ENCODE measurements around the gene DRD4. TPM values are rescaled to one million over a fixed set of nuclear protein-coding genes. Genes with fewer than 3 reads are reported as not detected.

Gene DRD4
- total and polyA plus RNA-seq, 10 of the 15 experiments (the other 5 are each of a cell fraction or from before 2014, with no cell fraction given), result not detected

DNA sequence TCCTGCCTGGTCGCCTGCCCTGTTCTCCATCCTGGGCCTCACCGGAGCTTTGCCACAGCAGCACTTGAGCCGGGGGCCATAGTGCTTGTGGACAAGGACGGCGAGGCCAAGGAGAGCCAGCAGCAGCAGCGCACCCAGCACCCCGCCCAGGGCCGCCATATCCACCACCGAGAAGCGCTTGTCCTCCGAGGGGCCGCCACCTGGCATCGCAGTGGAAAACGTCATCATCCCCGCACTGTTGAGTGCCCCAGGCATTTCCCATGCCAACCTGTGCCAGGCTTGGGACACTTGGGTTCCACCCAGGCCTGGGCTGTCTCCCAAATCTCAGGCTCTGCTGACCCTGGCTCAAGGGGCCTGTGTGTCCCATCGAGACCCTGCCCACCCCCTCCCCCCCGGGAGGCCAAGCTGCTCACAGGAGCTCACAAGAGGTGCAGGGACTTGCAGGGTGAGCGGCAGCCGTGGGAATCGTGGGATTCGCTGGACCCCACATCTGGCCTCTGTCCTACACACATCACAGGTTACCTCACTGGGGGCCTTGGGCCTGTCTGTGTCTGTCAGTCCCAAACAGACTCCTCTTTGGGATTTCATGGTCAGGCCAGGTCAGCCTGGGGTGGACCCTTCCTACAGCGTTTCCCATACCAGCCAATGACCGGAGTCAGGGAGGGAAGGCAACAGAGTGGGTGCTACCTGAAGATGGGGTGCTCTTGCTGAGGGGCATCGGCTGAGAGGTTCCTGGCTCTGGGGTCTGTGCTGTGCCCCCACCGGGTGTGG lies 19.0 kb upstream of the DRD4 start (continued):
- TF ChIP-seq, protein P1, sequence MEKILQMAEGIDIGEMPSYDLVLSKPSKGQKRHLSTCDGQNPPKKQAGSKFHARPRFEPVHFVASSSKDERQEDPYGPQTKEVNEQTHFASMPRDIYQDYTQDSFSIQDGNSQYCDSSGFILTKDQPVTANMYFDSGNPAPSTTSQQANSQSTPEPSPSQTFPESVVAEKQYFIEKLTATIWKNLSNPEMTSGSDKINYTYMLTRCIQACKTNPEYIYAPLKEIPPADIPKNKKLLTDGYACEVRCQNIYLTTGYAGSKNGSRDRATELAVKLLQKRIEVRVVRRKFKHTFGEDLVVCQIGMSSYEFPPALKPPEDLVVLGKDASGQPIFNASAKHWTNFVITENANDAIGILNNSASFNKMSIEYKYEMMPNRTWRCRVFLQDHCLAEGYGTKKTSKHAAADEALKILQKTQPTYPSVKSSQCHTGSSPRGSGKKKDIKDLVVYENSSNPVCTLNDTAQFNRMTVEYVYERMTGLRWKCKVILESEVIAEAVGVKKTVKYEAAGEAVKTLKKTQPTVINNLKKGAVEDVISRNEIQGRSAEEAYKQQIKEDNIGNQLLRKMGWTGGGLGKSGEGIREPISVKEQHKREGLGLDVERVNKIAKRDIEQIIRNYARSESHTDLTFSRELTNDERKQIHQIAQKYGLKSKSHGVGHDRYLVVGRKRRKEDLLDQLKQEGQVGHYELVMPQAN (conservative IDR thresholded peaks at IDR 0.05), result no peak

DNA sequence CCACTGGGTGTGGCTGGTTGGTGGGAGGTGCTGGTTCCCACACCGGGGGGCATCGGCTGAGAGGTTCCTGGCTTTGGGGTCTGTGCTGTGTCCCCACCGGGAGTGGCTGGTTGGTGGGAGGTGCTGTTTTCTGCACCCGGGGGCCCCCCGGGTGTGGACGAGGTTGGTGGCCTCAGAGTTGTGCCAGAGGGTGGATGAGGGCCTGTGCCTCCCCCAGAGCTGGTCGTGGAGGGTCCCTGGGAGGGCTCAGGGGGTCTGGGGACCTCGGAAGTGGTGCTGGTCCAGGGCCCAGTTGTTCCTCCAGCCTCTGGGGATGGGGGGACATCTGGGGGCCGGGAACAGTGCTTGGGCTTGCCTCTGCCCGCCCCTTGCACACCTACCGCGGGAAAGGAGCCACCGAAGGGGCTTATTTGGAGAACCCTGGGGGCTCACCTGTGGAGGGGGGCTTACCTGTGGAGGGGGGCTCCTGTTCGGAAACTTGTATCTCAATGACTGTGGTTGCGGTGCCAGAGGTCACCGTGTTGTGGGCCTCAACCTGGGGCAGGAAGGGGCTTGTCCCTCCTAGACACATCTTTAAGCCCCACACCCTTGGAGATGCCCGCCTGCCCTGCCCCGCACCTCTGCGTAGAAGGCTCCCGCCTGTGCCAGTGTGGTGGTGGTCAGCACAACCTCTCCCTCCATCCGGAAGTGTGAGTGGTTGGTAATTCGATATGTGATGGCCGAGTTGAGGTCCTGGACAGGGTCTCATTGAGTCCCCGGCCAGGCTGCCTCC lies 18.0 kb upstream of the DRD4 start:
- POLR2A ChIA-PET, result no interaction called here
- RAD21 ChIA-PET (ENCODE audit: unreplicated experiment), result no interaction called here

More for the DNA sequence above, 18.0 kb upstream of the DRD4 start:
- SMC1A ChIA-PET (ENCODE audit: uncharacterized antibody, unreplicated experiment), result no interaction called here
- DNase-seq (ENCODE audit: low read depth, low spot score), result no peak
- WGBS (ENCODE audit: insufficient coverage, insufficient replicate concordance, low lambda C conversion rate, missing lambda C conversion rate), result 82% methylated on average over 24 of the region's 24 CpGs
- Histone ChIP-seq H3K27ac (ENCODE audit: control insufficient read depth, insufficient read depth) (no peak overlapping the region), H3K27me3 (replicated peaks in 1 of 2; ENCODE audit: control insufficient read depth in 2 of 2, insufficient read depth in 2 of 2, low read length in 1 of 2) (no peaks in the 10 kb centered on the region), H3K4me1 (ENCODE audit: control insufficient read depth, insufficient read depth, low read length) (peaks cover 6% of the 10 kb centered on the region), H3K4me2 (ENCODE audit: control insufficient read depth, insufficient read depth) (no peak overlapping the region), H3K9me3 (replicated peaks; ENCODE audit: control insufficient read depth, insufficient read depth, low read length) (no peaks in the 10 kb centered on the region), H3K36me3 (ENCODE audit: control insufficient read depth in 2 of 2, insufficient read depth in 2 of 2, low read length in 1 of 2) (peaks cover 0 to 2% of the 10 kb centered on the region in 2 experiments; a peak in 2 of 4 replicates), H3K4me3 (no peak overlapping the region), H3K9ac (ENCODE audit: control insufficient read depth, insufficient read depth, low read length) (no peak overlapping the region), H3K79me2 (ENCODE audit: control insufficient read depth, insufficient read depth, low read length) (peaks cover 17% of the 10 kb centered on the region), H2AFZ (ENCODE audit: control insufficient read depth, low read depth, low read length) (no peak overlapping the region), H4K20me1 (ENCODE audit: control insufficient read depth, insufficient read depth) (no peaks in the 10 kb centered on the region)
- intact Hi-C loops (cut with micrococcal nuclease; ENCODE audit: unreplicated experiment) (loop anchor here (5.0 kb wide), 1 partner anchor 103 kb away; no protein-coding TSS in a partner anchor), in situ Hi-C loops (cut with MboI) (no loop called here)
- no peak for FAIRE-seq
- no peak for ATAC-seq
- BruUV-seq (replicated peaks), result no TSS peak
- no peak for TF ChIP-seq RUNX3 (IDR thresholded peaks at IDR 0.05; ENCODE audit: low read length)
- no peak for TF ChIP-seq MEF2B (IDR thresholded peaks at IDR 0.05; ENCODE audit: partially characterized antibody, poor library complexity, severe bottlenecking)
- TF ChIP-seq KDM1A (IDR thresholded peaks at IDR 0.05; ENCODE audit: borderline replicate concordance), result no peak
- TF ChIP-seq, protein P1 (conservative IDR thresholded peaks at IDR 0.05), result no peak
- CTCF ChIA-PET, result no interaction called here
